IMR-90 (cell line): Measurements from ENCODE around the gene ADTRP.

Source experiments
- CTCF ChIP-seq: conservative IDR thresholded peaks from 2 replicates; pipeline ENCODE4 v1.5.1; 2012; ENCODE audit warnings: mild to moderate bottlenecking, low read depth, low read length, improper control_type of control experiment
- ELK1 ChIP-seq: fragments of 150-350 bp; IDR thresholded peaks from 2 replicates; pipeline ENCODE4 v1.6.1; 2016; ENCODE audit warnings: low read depth, mild to moderate bottlenecking, low read length, moderate library complexity, borderline replicate concordance
- POLR2A ChIP-seq: IDR thresholded peaks from 2 replicates; pipeline ENCODE4 v1.6.1; 2012; ENCODE audit warnings: mild to moderate bottlenecking, low read depth, low read length
- SMC3 ChIP-seq: fragments of 150-350 bp; IDR thresholded peaks from 2 replicates; pipeline ENCODE4 v1.6.1; 2016; ENCODE audit warnings: low read depth, mild to moderate bottlenecking, antibody characterized with exemption, low read length, moderate library complexity
- USF2 ChIP-seq: fragments of 150-350 bp; IDR thresholded peaks from 2 replicates; pipeline ENCODE4 v1.6.1; 2017; ENCODE audit warnings: mild to moderate bottlenecking, antibody characterized with exemption, low read length, low read depth

- no peak for TF ChIP-seq POLR2A
- TF ChIP-seq CTCF: peak; percentile 24; the same call in 1 of the 2 replicates
- no peak for TF ChIP-seq SMC3
- TF ChIP-seq ELK1: no peak
- TF ChIP-seq USF2: no peak
These were observed 103.0 kb downstream of the ADTRP start for GRCh38 chr6:11675601-11676000.
